ENCODE measurements around the gene USP20.

GRCh38 chr9:129902740-129903134, 67.5 kb downstream of the USP20 start:
- TF ChIP-seq CTCF (IDR thresholded peaks at IDR 0.05; ENCODE audit: low read length) (no peak), EZH2 (IDR thresholded peaks at IDR 0.05; ENCODE audit: borderline replicate concordance, low read length) (no peak)

Measured in OCI-LY1 (cell line).